Measurements from ENCODE around the gene CYP27C1. TPM values are rescaled to one million over a fixed set of nuclear protein-coding genes. Genes with fewer than 3 reads are reported as not detected.
"Not testable (repeated sequence)": the region's sequence is repeated elsewhere in the genome, so short reads cannot be mapped to it uniquely, and the experiment has no call there.

CYP27C1 gene
- total RNA-seq, 4 donors from 2014 or later = 0.12 to 0.52 (median 0.28) TPM

- H3K27me3 ChIP-seq = no peaks in the 10 kb centered on the region
- no peak for ATAC-seq
- no peak overlapping the region for H3K27ac ChIP-seq
- H3K36me3 ChIP-seq = no peaks in the 10 kb centered on the region
- peaks cover 0 to 21% (median 3%) of the 10 kb centered on the region in 3 donors for H3K4me1 ChIP-seq
- 98 to 100% methylated on average over 1 to 3 of the region's 4 CpGs for WGBS, 2 donors (ENCODE audit: low coverage in 1 of 2)
- no peak overlapping the region for H3K4me3 ChIP-seq
- TF ChIP-seq POLR2AphosphoS5 (IDR thresholded peaks at IDR 0.05) = no peak
- no peak for TF ChIP-seq EP300 (IDR thresholded peaks at IDR 0.05)
- no peak for TF ChIP-seq POLR2A (IDR thresholded peaks at IDR 0.05)
- no peak for TF ChIP-seq CTCF (IDR thresholded peaks at IDR 0.05)
- H3K9me3 ChIP-seq = peaks cover 0 to 9% (median 0%) of the 10 kb centered on the region in 3 donors
These were observed 9.5 kb upstream of the CYP27C1 start for GRCh38 chr2:127229555-127229954.

GRCh38 chr2:127228102-127228501 is 8.0 kb upstream of the CYP27C1 start:
- WGBS, 2 donors (ENCODE audit: low coverage in 1 of 2) = 40 to 50% methylated on average over 5 of the region's 5 CpGs
- H3K27me3 ChIP-seq = no peaks in the 10 kb centered on the region
- H3K4me3 ChIP-seq = no peak overlapping the region
- H3K27ac ChIP-seq = no peak overlapping the region
- no peak for ATAC-seq
- H3K9me3 ChIP-seq = peaks cover 0 to 9% (median 0%) of the 10 kb centered on the region in 3 donors
- H3K4me1 ChIP-seq = peaks cover 0 to 21% (median 3%) of the 10 kb centered on the region in 3 donors
- TF ChIP-seq CTCF (IDR thresholded peaks at IDR 0.05) = no peak
- TF ChIP-seq POLR2AphosphoS5 (IDR thresholded peaks at IDR 0.05) = no peak
- TF ChIP-seq EP300 (IDR thresholded peaks at IDR 0.05) = no peak
- TF ChIP-seq POLR2A (IDR thresholded peaks at IDR 0.05) = no peak
- no peaks in the 10 kb centered on the region for H3K36me3 ChIP-seq

- not testable (repeated sequence) for ATAC-seq, H3K27ac ChIP-seq
- 80 to 88% methylated on average over 1 to 2 of the region's 5 CpGs for WGBS, 2 donors (ENCODE audit: low coverage in 1 of 2)
These were observed 7.2 kb upstream of the CYP27C1 start for GRCh38 chr2:127227264-127227660.

GRCh38 chr2:127226520-127227263 is 6.6 kb upstream of the CYP27C1 start:
- Histone ChIP-seq H3K36me3 (no peaks in the 10 kb centered on the region), H3K4me1 (peaks cover 0 to 21% (median 3%) of the 10 kb centered on the region in 3 donors), H3K27ac (no peak overlapping the region), H3K4me3 (no peak overlapping the region), H3K9me3 (peaks cover 0 to 9% (median 0%) of the 10 kb centered on the region in 3 donors), H3K27me3 (peaks cover 6% of the 10 kb centered on the region)
- TF ChIP-seq EP300 (IDR thresholded peaks at IDR 0.05) (no peak), POLR2AphosphoS5 (IDR thresholded peaks at IDR 0.05) (peak; percentile 65), POLR2A (IDR thresholded peaks at IDR 0.05) (no peak)
- 7 to 23% methylated on average over 6 to 7 of the region's 10 CpGs for WGBS, 2 donors (ENCODE audit: low coverage in 1 of 2)
- no peak for ATAC-seq

More at GRCh38 chr2:127227264-127227660, 7.2 kb upstream of the CYP27C1 start:
- H3K4me1 ChIP-seq = peaks cover 0 to 21% (median 3%) of the 10 kb centered on the region in 3 donors
- not testable (repeated sequence) for H3K9me3 ChIP-seq, H3K27me3 ChIP-seq, H3K4me3 ChIP-seq, H3K36me3 ChIP-seq

GRCh38 chr2:127226132-127226519 is 6.0 kb upstream of the CYP27C1 start:
- no peak overlapping the region for H3K27ac ChIP-seq
- no peak for ATAC-seq
- 73 to 93% methylated on average over 3 to 7 of the region's 9 CpGs for WGBS, 2 donors (ENCODE audit: low coverage in 1 of 2)
- peaks cover 0 to 9% (median 0%) of the 10 kb centered on the region in 3 donors for H3K9me3 ChIP-seq
- no peak overlapping the region for H3K4me3 ChIP-seq
- peaks cover 0 to 21% (median 3%) of the 10 kb centered on the region in 3 donors for H3K4me1 ChIP-seq
- peaks cover 11% of the 10 kb centered on the region for H3K27me3 ChIP-seq
- TF ChIP-seq EP300 (IDR thresholded peaks at IDR 0.05) = no peak
- no peak for TF ChIP-seq POLR2A (IDR thresholded peaks at IDR 0.05)
- TF ChIP-seq CTCF (IDR thresholded peaks at IDR 0.05) = no peak
- no peak for TF ChIP-seq POLR2AphosphoS5 (IDR thresholded peaks at IDR 0.05)
- H3K36me3 ChIP-seq = no peaks in the 10 kb centered on the region
